ENCODE data around the gene ECE1.
"Not testable (repeated sequence)": the region's sequence is repeated elsewhere in the genome, so short reads cannot be mapped to it uniquely, and the experiment has no call there.

Gene ECE1

DNA sequence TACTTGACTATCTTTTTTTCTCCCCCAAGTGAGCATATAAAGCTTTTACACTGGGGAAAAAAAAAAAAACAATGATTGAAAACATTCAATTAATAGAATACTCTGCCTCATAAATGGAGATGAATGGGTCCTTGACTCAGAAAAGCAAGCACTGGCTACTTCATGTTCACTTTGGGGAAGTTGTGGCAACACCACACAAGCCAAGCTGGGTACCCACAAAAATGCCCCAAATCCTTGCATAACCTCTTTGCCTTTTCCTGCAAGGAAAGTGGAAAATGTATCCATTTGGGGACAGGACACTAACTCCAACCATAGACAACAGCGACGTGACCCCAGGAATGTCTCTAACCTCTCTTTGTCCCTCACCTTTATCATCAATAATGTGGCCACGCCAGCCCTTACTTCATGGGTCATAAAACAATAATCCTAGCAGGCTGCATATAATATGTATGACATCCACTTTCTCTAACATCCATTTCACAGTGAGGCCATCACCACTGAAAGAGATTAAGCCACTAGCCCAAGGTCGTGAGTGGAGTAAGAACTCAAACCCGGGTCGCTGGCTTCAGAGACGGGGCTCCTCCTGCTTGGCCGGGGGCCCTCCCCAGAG is 2.3 kb downstream of the ECE1 start:
- WGBS, 2 donors (ENCODE audit: extremely low coverage in 2 of 2, insufficient read length in 2 of 2, insufficient replicate concordance in 1 of 2): no CpG with 5 or more reads among the region's 8 CpGs
- Histone ChIP-seq H4K8ac (ENCODE audit: low read depth, low read length) (no peak overlapping the region), H2BK15ac (ENCODE audit: low read length) (no peak overlapping the region), H2AFZ (ENCODE audit: low read length) (no peak overlapping the region), H3K79me1 (ENCODE audit: low read depth, low read length) (no peaks in the 10 kb centered on the region), H3K36me3 (replicated peaks in 1 of 2; ENCODE audit: control insufficient read depth in 2 of 2, insufficient read depth in 2 of 2, low read length in 2 of 2) (no peaks in the 10 kb centered on the region), H2BK120ac (ENCODE audit: low read depth, low read length) (no peak overlapping the region), H2BK5ac (ENCODE audit: low read length) (no peak overlapping the region), H2BK12ac (ENCODE audit: low read length) (no peak overlapping the region), H3K4me1 (ENCODE audit: control insufficient read depth in 2 of 2, insufficient read depth in 1 of 2, low read depth in 1 of 2, low read length in 2 of 2) (peaks cover 0 to 19% of the 10 kb centered on the region in 2 donors), H3K4ac (ENCODE audit: low read length) (no peak overlapping the region), H3K4me2 (ENCODE audit: insufficient read depth, low read length, poor library complexity, severe bottlenecking) (no peak overlapping the region), H3K18ac (ENCODE audit: low read length) (no peak overlapping the region), H3K9ac (ENCODE audit: low read depth, low read length, poor library complexity) (no peak overlapping the region), H3K27me3 (ENCODE audit: control insufficient read depth in 3 of 3, insufficient read depth in 3 of 3, low read depth in 1 of 3, low read length in 3 of 3) (peaks cover 0 to 33% (median 0%) of the 10 kb centered on the region in 3 experiments), H3K4me3 (ENCODE audit: low read length in 2 of 2) (no peak overlapping the region), H3K9me3 (replicated peaks in 1 of 2; ENCODE audit: control insufficient read depth in 2 of 2, insufficient read depth in 1 of 2, low read depth in 1 of 2, low read length in 2 of 2) (no peaks in the 10 kb centered on the region), H2AK5ac (ENCODE audit: low read depth, low read length) (no peak overlapping the region), H3K23ac (ENCODE audit: low read depth, low read length, poor library complexity) (no peak overlapping the region), H3K14ac (ENCODE audit: low read length) (no peak overlapping the region), H3K27ac (replicated peaks; ENCODE audit: low read length) (no peak overlapping the region), H4K91ac (ENCODE audit: low read depth, low read length, poor library complexity) (no peak overlapping the region)
- no peak for DNase-seq (ENCODE audit: low spot score)

DNA sequence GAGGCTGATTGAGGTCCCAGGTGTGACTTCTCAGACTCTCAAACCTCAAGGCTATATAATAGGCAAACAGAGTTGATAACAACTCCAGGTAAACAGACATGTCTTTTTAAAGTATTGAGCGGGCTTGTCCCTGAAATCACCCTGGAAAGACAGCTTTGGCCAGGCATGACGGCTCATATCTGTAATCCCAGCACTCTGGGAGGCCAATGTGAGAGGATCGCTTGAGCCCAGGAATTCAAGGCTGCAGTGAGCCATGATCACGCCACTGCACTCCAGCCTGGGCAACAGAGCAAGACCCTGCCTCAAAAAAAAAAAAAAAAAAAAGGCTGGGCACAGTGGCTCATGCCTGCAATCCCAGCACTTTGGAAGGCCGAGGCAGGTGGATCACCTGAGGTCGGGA is 4.9 kb downstream of the ECE1 start:
- not testable (repeated sequence) for H3K27ac ChIP-seq (replicated peaks; ENCODE audit: low read length); H3K9me3 ChIP-seq (replicated peaks in 1 of 2; ENCODE audit: control insufficient read depth in 2 of 2, insufficient read depth in 1 of 2, low read depth in 1 of 2, low read length in 2 of 2); H2AK5ac ChIP-seq (ENCODE audit: low read depth, low read length); H2BK5ac ChIP-seq (ENCODE audit: low read length); H3K4ac ChIP-seq (ENCODE audit: low read length); H3K4me3 ChIP-seq (ENCODE audit: low read length in 2 of 2); H3K9ac ChIP-seq (ENCODE audit: low read depth, low read length, poor library complexity); H2BK12ac ChIP-seq (ENCODE audit: low read length); DNase-seq (ENCODE audit: low spot score); H3K23ac ChIP-seq (ENCODE audit: low read depth, low read length, poor library complexity); H3K18ac ChIP-seq (ENCODE audit: low read length); H3K14ac ChIP-seq (ENCODE audit: low read length); H2BK120ac ChIP-seq (ENCODE audit: low read depth, low read length); H3K79me1 ChIP-seq (ENCODE audit: low read depth, low read length); H2AFZ ChIP-seq (ENCODE audit: low read length); H4K91ac ChIP-seq (ENCODE audit: low read depth, low read length, poor library complexity); H3K4me2 ChIP-seq (ENCODE audit: insufficient read depth, low read length, poor library complexity, severe bottlenecking); H4K8ac ChIP-seq (ENCODE audit: low read depth, low read length); H2BK15ac ChIP-seq (ENCODE audit: low read length); H3K36me3 ChIP-seq (replicated peaks in 1 of 2; ENCODE audit: control insufficient read depth in 2 of 2, insufficient read depth in 2 of 2, low read length in 2 of 2)
- no CpG with 5 or more reads among the region's 6 CpGs for WGBS, 2 donors (ENCODE audit: extremely low coverage in 2 of 2, insufficient read length in 2 of 2, insufficient replicate concordance in 1 of 2)
- Histone ChIP-seq H3K4me1 (ENCODE audit: control insufficient read depth in 2 of 2, insufficient read depth in 1 of 2, low read depth in 1 of 2, low read length in 2 of 2) (peaks cover 0 to 12% of the 10 kb centered on the region in 2 donors), H3K27me3 (ENCODE audit: control insufficient read depth in 3 of 3, insufficient read depth in 3 of 3, low read depth in 1 of 3, low read length in 3 of 3) (peaks cover 0 to 21% (median 0%) of the 10 kb centered on the region in 3 experiments)

DNA sequence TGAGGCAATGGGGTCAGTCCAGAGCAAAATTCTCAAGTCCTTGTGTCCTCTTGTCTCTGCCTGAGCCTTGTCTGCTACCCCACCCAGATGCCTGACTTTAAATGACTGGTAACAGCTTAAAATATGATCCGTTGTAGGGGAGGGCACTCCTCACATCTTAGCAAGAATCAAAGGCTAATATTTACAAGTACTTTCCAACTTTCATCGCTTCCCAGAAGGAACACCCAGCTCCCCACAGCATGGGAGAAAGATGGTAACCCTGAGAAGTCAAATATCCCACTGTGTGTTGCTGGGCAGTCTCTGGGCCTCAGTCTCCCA is 5.2 kb downstream of the ECE1 start:
- no peak overlapping the region for H3K27ac ChIP-seq (replicated peaks; ENCODE audit: low read length)
- H3K79me1 ChIP-seq (ENCODE audit: low read depth, low read length): no peaks in the 10 kb centered on the region
- H3K36me3 ChIP-seq (replicated peaks in 1 of 2; ENCODE audit: control insufficient read depth in 2 of 2, insufficient read depth in 2 of 2, low read length in 2 of 2): no peaks in the 10 kb centered on the region
- H2AK5ac ChIP-seq (ENCODE audit: low read depth, low read length): no peak overlapping the region
- no peak overlapping the region for H2BK12ac ChIP-seq (ENCODE audit: low read length)
- H2BK120ac ChIP-seq (ENCODE audit: low read depth, low read length): no peak overlapping the region
- no peak overlapping the region for H2BK15ac ChIP-seq (ENCODE audit: low read length)
- no peak overlapping the region for H3K18ac ChIP-seq (ENCODE audit: low read length)
- no peak overlapping the region for H3K14ac ChIP-seq (ENCODE audit: low read length)
- H4K91ac ChIP-seq (ENCODE audit: low read depth, low read length, poor library complexity): no peak overlapping the region
- H3K27me3 ChIP-seq (ENCODE audit: control insufficient read depth in 3 of 3, insufficient read depth in 3 of 3, low read depth in 1 of 3, low read length in 3 of 3): peaks cover 0 to 20% (median 0%) of the 10 kb centered on the region in 3 experiments
- no peaks in the 10 kb centered on the region for H3K9me3 ChIP-seq (replicated peaks in 1 of 2; ENCODE audit: control insufficient read depth in 2 of 2, insufficient read depth in 1 of 2, low read depth in 1 of 2, low read length in 2 of 2)
- H2BK5ac ChIP-seq (ENCODE audit: low read length): no peak overlapping the region
- H3K4me2 ChIP-seq (ENCODE audit: insufficient read depth, low read length, poor library complexity, severe bottlenecking): no peak overlapping the region
- H2AFZ ChIP-seq (ENCODE audit: low read length): no peak overlapping the region
- DNase-seq (ENCODE audit: low spot score): no peak
- WGBS, 2 donors (ENCODE audit: extremely low coverage in 2 of 2, insufficient read length in 2 of 2, insufficient replicate concordance in 1 of 2): no CpG with 5 or more reads among the region's 2 CpGs
- H4K8ac ChIP-seq (ENCODE audit: low read depth, low read length): no peak overlapping the region
- H3K23ac ChIP-seq (ENCODE audit: low read depth, low read length, poor library complexity): no peak overlapping the region
- peaks cover 2 to 12% of the 10 kb centered on the region in 2 donors for H3K4me1 ChIP-seq (ENCODE audit: control insufficient read depth in 2 of 2, insufficient read depth in 1 of 2, low read depth in 1 of 2, low read length in 2 of 2)
- no peak overlapping the region for H3K4me3 ChIP-seq (ENCODE audit: low read length in 2 of 2)
- H3K4ac ChIP-seq (ENCODE audit: low read length): no peak overlapping the region
- H3K9ac ChIP-seq (ENCODE audit: low read depth, low read length, poor library complexity): no peak overlapping the region

DNA sequence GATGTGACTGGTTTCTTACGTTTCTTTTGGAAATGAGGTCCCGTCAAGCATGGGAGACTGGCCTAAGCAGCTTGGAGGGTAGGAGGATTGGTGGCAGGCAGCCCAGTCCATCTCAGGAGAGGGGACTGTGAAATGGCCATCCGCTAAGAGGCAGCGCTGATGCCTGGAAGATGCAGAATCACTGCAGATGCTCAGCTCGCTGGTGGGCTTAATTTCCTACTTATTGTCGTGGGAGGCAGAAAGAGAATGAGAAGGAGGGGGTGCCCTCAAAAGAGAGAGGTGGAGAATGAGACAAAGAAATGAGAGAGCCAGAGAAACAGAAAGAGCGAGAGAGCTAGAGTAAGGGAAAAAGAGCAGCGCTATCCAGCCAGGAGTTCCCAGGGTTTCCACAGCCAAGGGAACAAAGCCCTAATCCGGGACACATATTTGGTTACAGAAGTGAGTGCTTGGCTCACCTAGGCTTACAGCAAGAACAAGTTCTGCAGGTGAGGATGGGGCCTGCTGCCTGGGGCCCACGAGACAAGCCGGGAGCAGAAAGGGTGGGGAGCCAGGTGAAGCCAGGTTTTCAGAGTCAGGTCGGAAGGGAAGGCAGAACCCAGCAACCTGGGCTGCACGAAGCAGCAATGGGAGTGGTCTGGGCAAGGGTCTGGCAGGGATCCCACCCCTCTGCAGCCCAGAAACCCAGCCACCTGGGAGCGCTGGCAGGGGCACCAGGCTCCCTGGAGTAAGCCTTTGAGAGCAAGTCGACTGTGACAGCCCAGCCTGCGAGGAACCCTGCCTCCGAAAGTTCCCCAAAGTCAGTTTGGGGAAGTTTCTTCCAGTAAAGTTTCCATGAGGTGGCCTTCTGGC is 5.8 kb downstream of the ECE1 start:
- H3K79me1 ChIP-seq (ENCODE audit: low read depth, low read length): no peaks in the 10 kb centered on the region
- WGBS, 2 donors (ENCODE audit: extremely low coverage in 2 of 2, insufficient read length in 2 of 2, insufficient replicate concordance in 1 of 2): no CpG with 5 or more reads among the region's 17 CpGs

More for the DNA sequence above, 5.8 kb downstream of the ECE1 start:
- Histone ChIP-seq H3K36me3 (replicated peaks in 1 of 2; ENCODE audit: control insufficient read depth in 2 of 2, insufficient read depth in 2 of 2, low read length in 2 of 2) (no peaks in the 10 kb centered on the region), H3K23ac (ENCODE audit: low read depth, low read length, poor library complexity) (peak overlapping the region; percentile 50), H2AK5ac (ENCODE audit: low read depth, low read length) (peak overlapping the region; percentile 83), H3K4ac (ENCODE audit: low read length) (no peak overlapping the region), H4K91ac (ENCODE audit: low read depth, low read length, poor library complexity) (no peak overlapping the region), H3K4me2 (ENCODE audit: insufficient read depth, low read length, poor library complexity, severe bottlenecking) (no peak overlapping the region), H3K18ac (ENCODE audit: low read length) (peak overlapping the region; percentile 49), H2BK120ac (ENCODE audit: low read depth, low read length) (no peak overlapping the region), H3K27ac (replicated peaks; ENCODE audit: low read length) (no peak overlapping the region), H3K9ac (ENCODE audit: low read depth, low read length, poor library complexity) (peak overlapping the region; percentile 64), H3K4me3 (ENCODE audit: low read length in 2 of 2) (no peak overlapping the region), H3K9me3 (replicated peaks in 1 of 2; ENCODE audit: control insufficient read depth in 2 of 2, insufficient read depth in 1 of 2, low read depth in 1 of 2, low read length in 2 of 2) (no peaks in the 10 kb centered on the region), H2BK12ac (ENCODE audit: low read length) (peak overlapping the region; percentile 30), H3K4me1 (ENCODE audit: control insufficient read depth in 2 of 2, insufficient read depth in 1 of 2, low read depth in 1 of 2, low read length in 2 of 2) (peaks cover 8 to 15% of the 10 kb centered on the region in 2 donors), H3K27me3 (ENCODE audit: control insufficient read depth in 3 of 3, insufficient read depth in 3 of 3, low read depth in 1 of 3, low read length in 3 of 3) (peaks cover 0 to 18% (median 0%) of the 10 kb centered on the region in 3 experiments), H2BK15ac (ENCODE audit: low read length) (no peak overlapping the region), H3K14ac (ENCODE audit: low read length) (peak overlapping the region; percentile 85), H2AFZ (ENCODE audit: low read length) (no peak overlapping the region), H4K8ac (ENCODE audit: low read depth, low read length) (no peak overlapping the region), H2BK5ac (ENCODE audit: low read length) (no peak overlapping the region)
- DNase-seq (ENCODE audit: low spot score): no peak

Measured in neuronal stem cell (in vitro differentiated cells).